IPS-20b (cell line): ENCODE data around the gene DLG4.

Experiments
- H3K27ac ChIP-seq: one replicate; pipeline ENCODE4 v1.5.1; 2013; ENCODE audit warnings: low read length
- H3K27me3 ChIP-seq: 2 replicates; pipeline ENCODE4 v1.6.1; 2013; ENCODE audit warnings: mild to moderate bottlenecking, low read length, inconsistent platforms; ENCODE audit not compliant: insufficient read depth
- H3K36me3 ChIP-seq: 2 replicates; pipeline ENCODE4 v1.6.1; 2013; ENCODE audit warnings: low read depth, mild to moderate bottlenecking, inconsistent platforms, low read length, moderate library complexity; ENCODE audit not compliant: insufficient read depth
- H3K4me1 ChIP-seq: 2 replicates; pipeline ENCODE4 v1.6.1; 2013; ENCODE audit warnings: mild to moderate bottlenecking, control low read depth, inconsistent platforms, low read length, moderate library complexity; ENCODE audit not compliant: insufficient read depth
- H3K4me3 ChIP-seq: 2 replicates; pipeline ENCODE4 v1.5.1; 2013; ENCODE audit warnings: mild to moderate bottlenecking, low read length, inconsistent platforms
- H3K9ac ChIP-seq: 2 replicates; pipeline ENCODE4 v1.6.1; 2013; ENCODE audit warnings: low read depth, mild to moderate bottlenecking, inconsistent platforms, low read length, moderate library complexity
- H3K9me3 ChIP-seq: 2 replicates; pipeline ENCODE4 v1.6.1; 2013; ENCODE audit warnings: mild to moderate bottlenecking, low read depth, low read length, inconsistent platforms; ENCODE audit not compliant: insufficient read depth

Gene DLG4

GRCh38 chr17:7217113-7217987, 2.3 kb downstream of the DLG4 start:
- Histone ChIP-seq H3K4me3 (peak overlapping the region; percentile 77), H3K9me3 (no peaks in the 10 kb centered on the region), H3K27ac (peak overlapping the region; percentile 63), H3K27me3 (no peaks in the 10 kb centered on the region; the same call in 1 of the 2 replicates), H3K36me3 (peaks cover 16% of the 10 kb centered on the region), H3K9ac (peak overlapping the region; percentile 74; the same call in 1 of the 2 replicates), H3K4me1 (peaks cover 37% of the 10 kb centered on the region; the same call in 1 of the 2 replicates)

DNA sequence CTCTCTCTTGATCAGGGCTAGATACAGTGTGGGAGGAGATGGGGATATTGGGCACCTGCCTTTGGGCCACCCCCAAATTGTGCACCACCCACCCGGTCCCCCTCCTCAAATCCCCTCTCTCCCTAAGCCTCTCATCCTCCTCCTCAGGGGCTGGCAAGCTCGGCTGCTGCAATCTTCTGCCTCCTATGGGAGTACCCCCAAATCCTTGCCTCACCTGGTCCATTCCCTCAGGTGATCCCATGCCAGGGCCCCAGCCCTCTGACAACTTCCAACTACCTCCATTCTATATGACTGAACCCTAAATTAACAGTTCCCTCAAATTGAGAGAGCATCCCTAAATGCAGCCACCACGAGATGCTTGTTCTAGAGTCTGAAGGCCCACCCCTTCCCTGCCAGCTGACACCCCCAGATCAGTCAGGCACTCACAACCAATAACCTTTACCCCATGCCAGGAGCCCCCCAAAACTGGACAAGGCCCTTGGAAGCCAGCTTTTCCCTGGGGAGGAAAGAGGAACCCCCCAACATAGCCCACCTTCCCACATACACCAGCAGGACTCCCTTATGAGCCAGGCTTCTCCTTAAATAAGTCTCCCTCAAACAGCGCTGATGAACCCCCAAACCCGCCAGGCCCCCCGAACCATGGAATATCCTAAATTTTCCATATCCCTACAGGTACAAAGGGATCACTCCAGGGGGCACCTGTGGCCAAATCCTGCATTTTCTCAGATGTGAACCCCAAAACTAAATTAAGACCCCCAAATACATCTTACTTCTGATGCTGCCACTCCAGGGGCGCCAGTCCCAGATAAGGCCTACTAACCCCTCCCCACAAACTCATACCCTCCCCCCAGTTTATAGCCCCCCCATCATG, 3.2 kb downstream of the DLG4 start:
- Histone ChIP-seq H3K27ac (no peak overlapping the region), H3K36me3 (peaks cover 7% of the 10 kb centered on the region), H3K4me1 (peaks cover 43% of the 10 kb centered on the region; the same call in 1 of the 2 replicates), H3K4me3 (peak overlapping the region; percentile 77), H3K9ac (peak overlapping the region; percentile 66; the same call in 1 of the 2 replicates), H3K27me3 (no peaks in the 10 kb centered on the region; the same call in 1 of the 2 replicates), H3K9me3 (no peaks in the 10 kb centered on the region)

GRCh38 chr17:7215652-7216180, 3.9 kb downstream of the DLG4 start:
- Histone ChIP-seq H3K27ac (peak overlapping the region; percentile 81), H3K4me1 (peaks cover 44% of the 10 kb centered on the region; the same call in 1 of the 2 replicates), H3K36me3 (no peaks in the 10 kb centered on the region; the same call in 1 of the 2 replicates), H3K9me3 (no peaks in the 10 kb centered on the region), H3K4me3 (peak overlapping the region; percentile 79), H3K27me3 (no peaks in the 10 kb centered on the region; the same call in 1 of the 2 replicates), H3K9ac (peak overlapping the region; percentile 67; the same call in 1 of the 2 replicates)

DNA sequence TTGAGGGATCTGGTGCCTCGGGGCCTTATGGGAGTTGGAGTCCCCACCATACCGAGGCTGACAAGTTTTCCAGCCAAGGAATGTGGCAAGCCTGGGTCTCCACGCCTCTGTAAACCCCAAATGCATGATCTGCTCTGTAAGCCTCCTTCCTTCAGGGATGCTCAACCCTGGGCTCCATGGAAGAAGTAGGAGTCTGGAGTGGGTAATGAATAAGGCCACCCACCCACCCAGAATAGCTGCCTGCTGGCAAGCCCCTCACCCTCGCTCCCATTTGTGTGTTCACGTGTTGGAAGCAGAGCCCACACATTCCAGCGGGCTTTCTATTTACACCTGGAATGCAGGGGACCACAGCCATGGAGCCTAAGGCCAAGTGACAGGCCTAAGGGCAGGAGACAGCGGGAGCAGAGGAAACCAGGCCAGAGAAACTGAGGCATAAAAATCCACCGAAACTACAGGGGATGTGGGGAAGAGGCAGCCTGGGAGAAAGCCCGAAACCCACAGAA, 4.4 kb downstream of the DLG4 start:
- H3K9ac ChIP-seq, result peak overlapping the region; percentile 67; the same call in 1 of the 2 replicates
- H3K9me3 ChIP-seq, result no peaks in the 10 kb centered on the region
- peak overlapping the region; percentile 79 for H3K4me3 ChIP-seq
- peak overlapping the region; percentile 81 for H3K27ac ChIP-seq
- no peaks in the 10 kb centered on the region; the same call in 1 of the 2 replicates for H3K27me3 ChIP-seq
- peaks cover 48% of the 10 kb centered on the region; the same call in 1 of the 2 replicates for H3K4me1 ChIP-seq
- no peaks in the 10 kb centered on the region for H3K36me3 ChIP-seq

DNA sequence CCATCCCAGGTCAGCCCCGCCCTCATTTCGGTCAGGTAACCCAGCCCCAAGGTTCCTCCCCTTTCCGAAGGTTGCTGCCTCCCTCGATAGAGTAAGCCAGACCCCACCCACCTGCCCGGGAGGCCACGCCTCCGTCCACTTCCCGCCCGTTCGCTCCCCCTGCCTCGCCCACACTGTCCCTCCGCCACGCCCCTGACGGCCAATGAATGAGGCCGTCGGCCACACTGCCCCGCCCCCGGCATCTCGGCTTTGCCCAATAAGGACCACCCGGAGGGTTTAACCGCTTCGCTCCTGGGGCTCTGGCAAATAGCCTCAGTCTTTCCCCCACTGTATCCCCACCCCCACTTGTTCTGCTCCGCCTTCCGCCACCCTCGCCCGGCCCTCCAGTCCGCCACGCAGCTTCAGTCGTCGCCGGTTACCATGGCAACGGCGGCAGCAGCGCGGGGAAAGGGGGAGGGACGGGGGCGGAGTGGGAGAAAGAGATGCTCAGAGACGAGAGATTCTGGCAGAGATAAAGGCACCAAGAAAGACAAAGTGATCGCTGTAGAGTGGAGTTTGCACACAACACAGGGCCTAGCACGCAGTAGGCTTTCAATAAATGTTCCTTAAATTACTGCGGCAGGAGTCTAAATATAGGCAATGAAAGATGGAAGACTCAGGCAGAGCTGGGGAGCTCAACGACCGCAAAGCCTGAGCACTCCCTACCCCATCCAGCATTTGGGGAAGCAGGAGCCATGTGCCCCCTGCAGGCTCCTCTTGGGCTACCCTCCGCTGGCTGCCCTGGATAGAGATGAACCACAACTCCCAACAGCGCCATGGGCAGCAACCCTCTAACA, 5.1 kb downstream of the DLG4 start:
- Histone ChIP-seq H3K27me3 (no peaks in the 10 kb centered on the region; the same call in 1 of the 2 replicates), H3K27ac (peak overlapping the region; percentile 81), H3K4me3 (peak overlapping the region; percentile 79), H3K9me3 (no peaks in the 10 kb centered on the region), H3K9ac (peak overlapping the region; percentile 69; the same call in 1 of the 2 replicates), H3K4me1 (peaks cover 47% of the 10 kb centered on the region; the same call in 1 of the 2 replicates), H3K36me3 (no peaks in the 10 kb centered on the region)

DNA sequence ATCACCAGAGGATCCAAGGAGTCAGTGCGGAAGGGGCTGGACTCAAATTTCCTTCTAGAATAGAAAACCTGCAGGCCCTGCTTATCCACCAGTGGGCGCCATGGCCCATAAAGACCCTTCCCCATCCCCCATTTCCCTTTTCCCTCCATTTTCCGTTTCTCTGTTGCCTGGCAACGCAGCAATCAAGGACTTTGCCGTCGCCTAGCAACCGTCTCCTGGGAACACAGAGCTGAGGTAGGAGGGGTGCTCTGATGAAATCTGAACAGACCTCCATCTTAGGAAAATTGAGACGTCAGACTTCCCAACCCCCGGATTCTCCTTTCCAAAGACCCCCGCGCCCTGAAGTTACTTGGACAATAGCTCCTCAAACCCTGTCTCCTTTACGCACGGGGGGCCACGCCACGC, 5.7 kb downstream of the DLG4 start:
- peak overlapping the region; percentile 68; the same call in 1 of the 2 replicates for H3K9ac ChIP-seq
- H3K27me3 ChIP-seq, result no peaks in the 10 kb centered on the region; the same call in 1 of the 2 replicates
- H3K9me3 ChIP-seq, result no peaks in the 10 kb centered on the region
- peaks cover 42% of the 10 kb centered on the region; the same call in 1 of the 2 replicates for H3K4me1 ChIP-seq
- H3K36me3 ChIP-seq, result no peaks in the 10 kb centered on the region
- H3K27ac ChIP-seq, result peak overlapping the region; percentile 60
- H3K4me3 ChIP-seq, result peak overlapping the region; percentile 71

- H3K4me3 ChIP-seq, result peak overlapping the region; percentile 79
These were observed 8.0 kb downstream of the DLG4 start for GRCh38 chr17:7211491-7212273.

GRCh38 chr17:7208754-7209460, 10.7 kb downstream of the DLG4 start:
- peak overlapping the region; percentile 26 for H3K27ac ChIP-seq
- no peaks in the 10 kb centered on the region for H3K9me3 ChIP-seq
- H3K27me3 ChIP-seq, result no peaks in the 10 kb centered on the region
- H3K4me1 ChIP-seq, result peaks cover 30% of the 10 kb centered on the region; the same call in 1 of the 2 replicates
- H3K9ac ChIP-seq, result peak overlapping the region; percentile 50; the same call in 1 of the 2 replicates
- H3K4me3 ChIP-seq, result peak overlapping the region; percentile 66
- peaks cover 1% of the 10 kb centered on the region; the same call in 1 of the 2 replicates for H3K36me3 ChIP-seq

More at GRCh38 chr17:7211491-7212273, 8.0 kb downstream of the DLG4 start:
- Histone ChIP-seq H3K27ac (peak overlapping the region; percentile 65), H3K4me1 (peaks cover 41% of the 10 kb centered on the region; the same call in 1 of the 2 replicates), H3K9me3 (no peaks in the 10 kb centered on the region), H3K36me3 (no peaks in the 10 kb centered on the region), H3K27me3 (no peaks in the 10 kb centered on the region), H3K9ac (peak overlapping the region; percentile 82; the same call in 1 of the 2 replicates)

DNA sequence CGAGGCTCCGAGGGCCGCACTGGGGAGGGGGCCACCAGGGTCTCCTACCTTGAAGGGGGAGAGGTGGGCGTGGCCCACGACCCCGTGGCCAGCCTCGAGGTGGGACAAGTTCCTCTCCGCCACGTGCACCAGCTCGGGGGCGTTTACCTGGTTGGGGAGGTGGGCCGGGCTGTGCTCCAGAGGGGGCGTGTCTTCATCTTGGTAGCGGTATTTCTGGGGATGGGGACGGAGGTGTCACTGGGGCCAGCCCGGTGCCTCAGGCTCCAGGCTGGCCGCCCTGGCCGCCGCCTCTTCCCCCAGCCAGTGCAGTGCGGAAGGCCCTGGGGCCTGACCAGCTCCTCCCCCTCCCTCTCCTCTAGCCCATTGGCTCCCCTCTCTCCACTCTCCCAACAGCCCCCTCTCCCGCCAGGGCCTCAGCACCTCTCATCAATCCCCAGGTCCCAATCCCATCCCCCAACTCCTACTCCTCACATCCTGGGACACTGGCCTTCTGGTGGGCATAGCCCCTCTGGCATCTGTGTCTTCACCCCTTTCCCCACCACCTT, 11.5 kb downstream of the DLG4 start:
- Histone ChIP-seq H3K27me3 (no peaks in the 10 kb centered on the region), H3K4me1 (peaks cover 25% of the 10 kb centered on the region; the same call in 1 of the 2 replicates), H3K27ac (peak overlapping the region; percentile 26), H3K36me3 (peaks cover 9% of the 10 kb centered on the region), H3K9me3 (no peaks in the 10 kb centered on the region), H3K9ac (peak overlapping the region; percentile 50; the same call in 1 of the 2 replicates), H3K4me3 (peak overlapping the region; percentile 66)
